GM12872 (cell line): Measurements from ENCODE around the gene TCF12.

Experiments
- TF ChIP-seq, protein P1 (sequence below): IDR thresholded peaks from 3 replicates; pipeline ENCODE4 v1.5.1; 2011; ENCODE audit warnings: low read depth, mild to moderate bottlenecking, low read length, moderate library complexity; ENCODE audit not compliant: insufficient read depth

TCF12 gene

DNA sequence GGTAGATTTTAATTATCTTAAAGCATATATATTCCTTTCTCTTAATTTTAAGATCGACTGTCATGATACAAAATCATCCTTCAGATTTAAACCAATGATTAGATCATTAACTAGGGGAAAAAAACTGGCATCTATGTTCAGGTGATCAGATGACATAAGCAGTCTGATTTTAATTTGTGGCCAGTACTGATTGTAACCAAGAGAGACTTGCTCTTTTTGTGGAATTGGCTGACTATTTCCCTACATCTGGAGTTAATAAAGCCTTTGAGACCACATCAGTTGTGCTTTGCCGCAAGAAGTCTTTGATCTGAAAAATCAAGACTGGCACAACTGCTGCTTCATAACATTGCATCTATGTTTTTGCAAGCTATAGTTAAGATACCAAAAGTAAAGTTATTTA, 309.5 kb downstream of the TCF12 start:
- TF ChIP-seq, protein P1, sequence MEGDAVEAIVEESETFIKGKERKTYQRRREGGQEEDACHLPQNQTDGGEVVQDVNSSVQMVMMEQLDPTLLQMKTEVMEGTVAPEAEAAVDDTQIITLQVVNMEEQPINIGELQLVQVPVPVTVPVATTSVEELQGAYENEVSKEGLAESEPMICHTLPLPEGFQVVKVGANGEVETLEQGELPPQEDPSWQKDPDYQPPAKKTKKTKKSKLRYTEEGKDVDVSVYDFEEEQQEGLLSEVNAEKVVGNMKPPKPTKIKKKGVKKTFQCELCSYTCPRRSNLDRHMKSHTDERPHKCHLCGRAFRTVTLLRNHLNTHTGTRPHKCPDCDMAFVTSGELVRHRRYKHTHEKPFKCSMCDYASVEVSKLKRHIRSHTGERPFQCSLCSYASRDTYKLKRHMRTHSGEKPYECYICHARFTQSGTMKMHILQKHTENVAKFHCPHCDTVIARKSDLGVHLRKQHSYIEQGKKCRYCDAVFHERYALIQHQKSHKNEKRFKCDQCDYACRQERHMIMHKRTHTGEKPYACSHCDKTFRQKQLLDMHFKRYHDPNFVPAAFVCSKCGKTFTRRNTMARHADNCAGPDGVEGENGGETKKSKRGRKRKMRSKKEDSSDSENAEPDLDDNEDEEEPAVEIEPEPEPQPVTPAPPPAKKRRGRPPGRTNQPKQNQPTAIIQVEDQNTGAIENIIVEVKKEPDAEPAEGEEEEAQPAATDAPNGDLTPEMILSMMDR: no peak

DNA sequence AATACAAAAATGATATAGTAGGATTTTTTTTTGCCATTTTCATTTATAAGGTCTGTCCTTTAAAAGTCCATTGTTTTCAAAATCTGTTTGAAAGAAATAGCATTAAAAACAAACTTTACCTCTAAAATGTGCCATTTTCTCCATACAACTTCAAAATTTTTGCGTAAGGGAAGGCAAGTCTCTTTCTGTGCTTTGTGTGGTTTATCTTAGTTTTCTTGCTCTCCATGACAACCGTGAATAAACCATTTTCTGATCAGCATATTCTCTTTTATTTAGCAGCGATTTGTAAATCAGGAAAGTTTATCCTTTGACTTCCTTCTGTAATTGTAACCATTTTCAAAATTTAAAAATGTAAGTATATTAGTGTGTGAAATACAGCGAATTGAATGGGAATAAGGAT, 310.0 kb downstream of the TCF12 start:
- TF ChIP-seq, protein P1: no peak

- TF ChIP-seq, protein P1: no peak
These were observed 310.6 kb downstream of the TCF12 start for GRCh38 chr15:57229051-57229450.

DNA sequence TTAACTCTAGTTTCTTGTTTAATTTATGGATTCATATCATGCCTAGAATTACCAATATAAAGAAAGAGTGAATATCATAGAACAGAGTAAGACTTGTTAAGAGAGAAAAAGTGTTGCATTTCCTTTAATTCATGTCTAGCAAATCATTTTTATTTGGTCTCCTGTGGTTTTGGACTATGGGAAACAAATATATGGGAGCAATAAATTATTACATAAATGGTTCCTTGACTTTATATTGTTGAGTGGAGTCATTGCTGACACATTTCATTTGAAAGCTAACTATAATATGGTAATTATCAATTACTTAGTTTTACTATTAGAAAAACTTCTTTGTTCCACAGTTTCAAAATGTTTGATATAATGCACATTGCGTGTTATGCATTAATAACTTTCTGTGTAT, 313.1 kb downstream of the TCF12 start:
- TF ChIP-seq, protein P1: no peak

DNA sequence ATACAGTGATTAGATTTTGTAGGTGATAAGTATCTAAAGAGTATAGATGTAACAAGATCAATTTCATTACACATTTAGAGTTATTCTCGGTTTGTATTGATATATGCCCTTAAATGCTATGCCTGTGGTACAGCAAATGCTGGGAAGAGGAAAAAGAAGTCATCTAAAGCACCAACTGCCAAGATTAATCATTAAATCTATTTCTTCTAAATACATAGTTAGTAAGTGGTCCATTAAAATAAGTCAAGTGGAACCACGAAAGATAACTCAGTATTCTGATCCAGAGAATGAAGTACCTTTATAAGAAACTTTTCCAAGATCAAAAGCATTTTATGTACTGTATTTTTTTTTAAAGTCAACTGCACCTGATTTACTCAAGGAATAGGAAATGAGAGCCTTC, 315.7 kb downstream of the TCF12 start:
- TF ChIP-seq, protein P1: no peak

DNA sequence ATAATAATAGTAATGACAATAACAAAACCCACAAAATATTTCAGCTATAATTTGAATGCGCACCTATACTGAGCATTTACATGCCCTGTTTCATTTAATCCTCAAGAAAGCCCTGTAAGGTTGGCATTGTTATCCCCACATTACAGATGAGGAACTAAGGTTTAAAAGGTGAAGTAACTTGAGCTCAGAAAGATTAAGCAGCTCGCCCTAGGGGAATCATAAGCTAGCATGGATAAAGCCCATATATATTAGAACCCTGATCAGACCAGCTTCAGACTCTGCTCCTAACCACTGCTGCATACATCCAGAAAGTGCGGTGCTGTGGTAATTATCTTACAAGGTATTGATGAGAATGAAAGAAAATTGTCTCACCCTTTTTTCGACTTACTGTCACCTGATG, 316.7 kb downstream of the TCF12 start:
- TF ChIP-seq, protein P1: no peak

GRCh38 chr15:57235873-57236272, 317.4 kb downstream of the TCF12 start:
- TF ChIP-seq, protein P1: no peak

GRCh38 chr15:57236561-57237300, 318.3 kb downstream of the TCF12 start:
- TF ChIP-seq, protein P1: no peak
